ENCODE results near the gene CD37.
A peak's percentile ranks its signal among the peaks of the same experiment; 100 is the strongest.
"Not testable (repeated sequence)": the region's sequence is repeated elsewhere in the genome, so short reads cannot be mapped to it uniquely, and the experiment has no call there.

CD37 gene, protein sequence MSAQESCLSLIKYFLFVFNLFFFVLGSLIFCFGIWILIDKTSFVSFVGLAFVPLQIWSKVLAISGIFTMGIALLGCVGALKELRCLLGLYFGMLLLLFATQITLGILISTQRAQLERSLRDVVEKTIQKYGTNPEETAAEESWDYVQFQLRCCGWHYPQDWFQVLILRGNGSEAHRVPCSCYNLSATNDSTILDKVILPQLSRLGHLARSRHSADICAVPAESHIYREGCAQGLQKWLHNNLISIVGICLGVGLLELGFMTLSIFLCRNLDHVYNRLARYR

DNA sequence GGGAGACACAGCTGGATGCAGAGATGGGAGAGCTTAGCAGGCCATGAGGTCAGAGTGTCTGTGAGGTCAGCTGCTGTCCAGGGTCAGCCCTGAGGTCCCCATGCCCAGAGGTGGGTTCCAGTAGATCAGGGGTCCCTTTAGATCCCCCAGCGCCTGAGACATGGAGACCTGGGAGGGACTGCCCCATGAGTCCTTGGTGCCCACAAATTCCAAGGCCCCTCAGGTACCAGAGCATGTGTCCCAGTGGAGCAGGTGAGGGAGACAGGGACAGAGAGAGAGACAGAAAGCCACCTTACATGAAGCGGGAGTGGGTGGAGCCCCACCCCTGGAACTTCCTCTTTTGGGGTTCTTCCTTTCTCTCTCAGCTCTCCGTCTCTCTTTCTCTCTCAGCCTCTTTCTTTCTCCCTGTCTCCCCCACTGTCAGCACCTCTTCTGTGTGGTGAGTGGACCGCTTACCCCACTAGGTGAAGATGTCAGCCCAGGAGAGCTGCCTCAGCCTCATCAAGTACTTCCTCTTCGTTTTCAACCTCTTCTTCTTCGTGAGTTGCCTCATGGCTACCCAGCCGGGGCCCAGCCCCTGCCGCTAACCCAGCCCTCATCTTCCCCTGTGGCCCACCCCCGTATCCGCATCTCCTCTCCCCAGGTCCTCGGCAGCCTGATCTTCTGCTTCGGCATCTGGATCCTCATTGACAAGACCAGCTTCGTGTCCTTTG is at the start of gene CD37:
TSS of gene CD37 (plus strand) at position 336 of the 713 bp plus-strand sequence. CDS start at position 471, 135 bp downstream.
- peak in 2 of 10 donors; percentile 55 to 59 for DNase-seq
- intact Hi-C loops (cut with DNase I): no loop called here

DNA sequence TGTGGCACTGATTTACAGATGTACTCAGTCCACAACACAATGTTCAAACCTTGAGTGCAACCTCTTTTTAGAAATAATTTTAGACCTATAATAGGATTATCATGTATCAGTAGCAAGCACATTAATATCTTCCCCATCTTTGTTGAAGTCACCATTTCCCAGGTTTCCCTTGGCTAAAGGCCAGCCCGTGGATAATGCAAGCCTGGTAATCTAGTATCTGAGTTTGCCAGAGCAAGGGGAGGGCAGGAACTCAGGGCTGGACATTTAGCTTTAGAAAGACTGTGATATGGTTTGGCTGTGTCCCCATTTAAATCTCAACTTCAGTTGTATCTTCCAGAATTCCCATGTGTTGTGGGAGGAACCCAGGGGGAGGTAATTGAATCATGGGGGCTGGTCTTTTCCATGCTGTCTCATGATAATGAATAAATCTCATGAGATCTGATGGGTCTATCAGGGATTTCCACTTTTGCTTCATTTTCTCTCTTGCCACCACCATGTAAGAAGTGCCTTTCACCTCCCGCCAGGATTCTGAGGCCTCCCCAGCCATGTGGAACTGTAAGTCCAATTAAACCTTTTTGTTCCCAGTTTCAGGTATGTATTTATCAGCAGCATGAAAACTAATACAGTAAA is 48.0 kb upstream of the CD37 start:
- intact Hi-C loops (cut with DNase I): no loop called here
- no peak for DNase-seq

DNA sequence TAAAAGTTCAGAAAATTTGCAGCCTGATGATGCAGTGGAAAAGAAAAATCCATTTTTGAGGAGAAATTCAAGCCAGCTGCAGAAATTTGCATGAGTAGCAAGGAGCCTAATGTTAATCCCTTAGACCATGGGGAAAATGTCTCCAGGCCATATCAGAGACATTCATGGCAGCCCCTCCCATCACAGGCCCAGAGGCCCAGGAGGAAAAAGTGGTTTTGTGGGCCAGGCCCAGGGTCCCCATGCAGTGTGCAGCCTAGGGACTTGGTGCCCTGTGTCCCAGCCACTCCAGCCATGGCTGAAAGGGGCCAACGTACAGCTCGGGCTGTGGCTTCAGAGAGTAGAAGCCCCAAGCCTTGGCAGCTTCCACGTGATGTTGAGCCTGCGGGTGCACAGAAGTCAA is 47.0 kb upstream of the CD37 start:
- DNase-seq; intact Hi-C loops (cut with DNase I): not testable (repeated sequence)

DNA sequence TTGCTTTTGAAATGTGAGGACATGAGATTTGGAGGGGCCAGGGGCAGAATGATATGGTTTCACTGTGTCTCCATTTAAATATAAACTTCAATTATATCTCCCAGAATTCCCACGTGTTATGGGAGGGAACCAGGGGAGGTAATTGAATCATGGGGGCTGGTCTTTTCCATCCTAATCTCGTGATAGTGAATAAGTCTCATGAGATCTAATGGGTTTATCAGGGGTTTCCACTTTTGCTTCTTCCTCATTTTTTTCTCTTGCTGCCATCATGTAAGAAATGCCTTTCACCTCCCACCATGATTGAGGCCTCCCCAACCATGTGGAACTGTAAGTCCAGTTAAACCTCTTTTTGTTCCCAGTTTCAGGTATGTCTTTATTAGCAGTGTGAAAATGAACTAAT is 45.9 kb upstream of the CD37 start:
- intact Hi-C loops (cut with DNase I); DNase-seq: not testable (repeated sequence)

DNA sequence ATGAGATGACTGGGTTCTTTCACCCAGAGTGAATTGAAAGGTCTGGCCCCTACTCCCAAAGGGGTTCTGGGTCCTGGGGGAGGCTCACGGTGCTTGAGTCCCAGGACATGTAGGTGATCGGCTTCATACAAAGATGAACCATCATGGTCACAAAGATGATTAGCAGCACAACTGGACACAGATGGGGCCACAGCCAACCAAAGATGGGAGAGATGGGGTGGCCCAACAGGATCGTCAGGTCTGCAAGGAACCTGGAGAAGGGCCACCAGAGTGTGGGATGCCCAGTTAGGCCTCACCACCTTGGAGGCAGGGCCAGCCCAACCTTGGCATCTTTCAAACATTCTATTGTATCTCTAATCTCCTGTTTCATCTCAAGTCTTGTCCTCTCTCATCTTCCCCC is 44.7 kb upstream of the CD37 start:
- DNase-seq: no peak
- intact Hi-C loops (cut with DNase I): no loop called here

DNA sequence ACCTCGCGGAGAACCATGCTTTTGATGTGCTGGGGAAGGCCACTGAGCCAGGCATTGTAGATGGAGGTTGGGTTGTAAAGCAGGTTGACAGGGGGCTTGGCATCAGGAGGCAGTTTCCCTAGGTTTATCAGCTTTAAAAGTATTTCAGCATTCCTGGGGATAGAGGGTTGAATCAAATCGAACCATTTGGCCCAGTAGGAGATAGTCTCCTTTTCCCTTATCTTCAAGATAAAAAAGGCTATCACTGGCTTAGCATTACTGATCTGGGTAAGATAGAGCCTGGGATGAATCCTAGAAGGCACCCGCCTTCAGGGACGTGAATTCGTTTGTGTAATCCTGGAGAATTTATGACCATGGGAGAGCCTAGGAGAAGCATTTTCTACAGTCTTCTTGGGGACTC is 40.8 kb upstream of the CD37 start:
- intact Hi-C loops (cut with DNase I): no loop called here
- DNase-seq: no peak

DNA sequence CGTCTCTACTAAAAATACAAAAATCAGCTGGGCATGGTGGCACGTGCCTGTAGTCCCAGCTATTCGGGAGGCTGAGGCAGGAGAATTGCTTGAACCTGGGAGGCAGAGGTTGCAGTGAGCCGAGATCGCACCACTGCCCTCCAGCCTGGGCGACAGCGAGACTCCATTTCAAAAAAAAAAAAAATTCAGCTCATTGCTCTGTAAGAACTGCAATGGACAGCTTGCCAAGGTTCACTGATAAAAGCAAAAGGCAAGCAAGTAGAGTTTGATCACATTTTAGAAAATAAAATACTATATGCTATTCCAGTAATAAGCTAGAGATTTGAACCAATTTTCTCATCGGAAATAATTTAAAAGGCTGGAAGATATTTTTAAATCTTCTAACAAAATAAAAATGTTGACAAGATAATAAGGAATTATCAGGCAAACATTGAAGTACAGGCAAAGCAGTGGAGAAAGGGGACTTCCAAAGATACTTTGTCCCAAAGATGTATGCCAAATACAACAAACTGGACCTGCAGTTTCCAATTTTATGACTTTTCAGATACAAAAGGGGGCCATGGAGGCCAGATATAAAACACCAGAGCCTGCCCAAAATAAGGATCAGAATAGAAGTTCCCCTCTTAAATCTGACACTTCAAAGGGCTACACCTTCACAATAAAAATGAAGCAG is 39.9 kb upstream of the CD37 start:
- no peak for DNase-seq
- intact Hi-C loops (cut with DNase I): no loop called here

DNA sequence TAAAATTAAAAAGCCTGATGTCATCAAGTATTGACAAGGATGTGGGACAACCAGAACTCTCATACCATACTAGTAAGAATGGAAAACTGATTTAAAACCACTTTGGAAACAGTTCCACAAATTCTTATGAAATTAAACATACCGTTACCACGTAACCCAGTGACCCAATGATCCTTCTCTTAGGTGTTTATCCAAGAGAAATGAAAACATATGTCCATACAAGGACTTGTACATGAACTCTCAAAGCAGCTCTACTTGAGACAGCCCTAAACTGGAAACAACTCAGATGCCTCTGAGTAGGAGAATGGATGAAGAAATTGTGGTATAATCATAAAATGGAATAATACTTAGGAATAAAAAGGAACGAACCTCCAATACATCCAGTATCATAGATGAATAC is 37.8 kb upstream of the CD37 start:
- intact Hi-C loops (cut with DNase I): no loop called here

DNA sequence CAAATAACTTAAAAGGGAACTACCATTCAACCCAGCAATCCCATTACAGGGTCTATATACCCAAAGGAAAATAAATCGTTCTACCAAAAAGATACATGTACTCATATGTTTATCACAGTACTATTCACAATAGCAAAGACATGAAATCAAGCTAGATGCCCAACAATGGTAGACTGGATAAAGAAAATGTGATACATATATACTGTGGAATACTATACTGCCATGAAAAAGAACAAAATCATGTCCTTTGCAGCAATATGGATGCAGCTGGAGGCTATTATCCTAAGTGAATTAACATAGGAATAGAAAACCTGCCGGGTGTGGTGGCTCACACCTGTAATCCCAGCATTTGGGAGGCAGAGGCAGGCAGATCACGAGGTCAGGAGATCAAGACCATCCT is 36.6 kb upstream of the CD37 start:
- DNase-seq; intact Hi-C loops (cut with DNase I): not testable (repeated sequence)

More for the DNA sequence above, 37.8 kb upstream of the CD37 start:
- DNase-seq: no peak

DNA sequence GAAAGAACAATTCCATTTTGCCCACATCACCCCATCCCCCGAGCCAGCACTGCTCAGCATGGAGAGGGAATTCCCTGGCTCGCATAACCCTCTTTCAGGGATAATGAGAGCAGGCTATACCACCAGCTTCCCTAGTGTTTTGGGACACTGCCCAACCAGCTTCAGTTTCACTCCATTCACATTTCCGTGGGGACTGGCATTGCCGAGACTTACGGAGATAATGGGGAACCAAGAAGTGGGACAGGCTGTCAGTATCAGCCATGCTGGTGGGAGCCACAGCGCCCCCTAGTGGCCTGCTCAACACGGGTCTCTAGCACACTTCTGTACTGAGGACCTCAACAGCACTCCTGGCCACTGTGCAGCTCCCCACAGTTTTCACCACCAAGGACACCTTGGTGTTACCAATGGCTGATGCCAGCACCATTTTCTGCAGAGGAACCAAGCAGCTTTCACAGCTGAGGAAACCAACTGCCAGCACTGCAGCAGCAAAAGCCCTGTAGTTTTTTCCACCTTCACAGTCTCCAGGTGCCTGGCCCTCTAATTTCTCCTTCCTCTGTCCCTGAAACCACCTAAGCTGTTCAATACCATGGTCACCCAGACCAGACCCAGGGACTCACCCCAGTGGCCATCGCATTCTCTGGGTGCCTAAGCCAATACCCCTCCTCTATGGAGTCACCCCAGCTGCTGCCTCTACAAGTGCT is 33.9 kb upstream of the CD37 start:
- intact Hi-C loops (cut with DNase I): loop anchor here (10.0 kb wide), 1 partner anchor 77 kb away; no protein-coding TSS in a partner anchor
- peak in 9 of 10 donors; percentile 55 to 94 (median 64) for DNase-seq

DNA sequence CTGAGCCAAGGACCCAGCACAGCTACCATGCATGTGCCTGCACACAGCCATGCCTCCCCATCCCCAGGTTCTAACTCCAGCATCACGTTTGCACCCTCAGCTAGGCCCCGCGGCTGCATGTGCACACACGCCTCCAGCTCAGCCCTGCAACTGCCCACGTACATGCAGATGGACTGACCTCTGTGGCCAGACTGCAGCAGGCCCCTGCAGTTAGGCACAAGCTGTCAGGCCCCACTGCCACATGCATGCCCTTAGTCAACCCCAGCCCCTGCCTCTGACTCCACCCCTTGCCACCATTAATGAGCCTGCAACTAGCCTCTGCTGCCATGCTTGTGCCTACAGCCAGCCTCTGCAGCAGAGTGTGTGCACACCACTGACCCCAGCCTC is 33.3 kb upstream of the CD37 start:
- peak in 2 of 10 donors; percentile 18 to 65 for DNase-seq
- intact Hi-C loops (cut with DNase I): loop anchor here (10.0 kb wide), 1 partner anchor 77 kb away; no protein-coding TSS in a partner anchor

DNA sequence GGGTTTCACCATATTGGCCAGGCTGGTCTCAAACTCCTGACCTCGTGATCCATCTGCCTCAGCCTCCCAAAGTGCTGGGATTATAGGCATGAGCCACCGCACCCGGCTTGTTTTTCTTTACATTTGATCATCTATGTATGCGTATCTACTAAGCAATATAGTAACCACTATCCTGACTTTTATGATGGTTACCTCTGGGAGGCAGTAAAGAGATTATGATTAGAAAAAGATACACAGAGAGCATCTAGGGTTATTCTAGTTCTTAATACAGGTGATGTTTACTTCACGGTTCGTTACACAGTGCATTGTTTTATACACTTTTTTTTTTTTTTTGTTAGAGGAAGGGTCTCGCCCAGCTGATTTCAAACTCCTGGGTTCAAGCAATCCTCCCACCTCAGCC is 28.5 kb upstream of the CD37 start:
- DNase-seq: not testable (repeated sequence)
- intact Hi-C loops (cut with DNase I): loop anchor here (10.0 kb wide), 1 partner anchor 82 kb away; no protein-coding TSS in a partner anchor

DNA sequence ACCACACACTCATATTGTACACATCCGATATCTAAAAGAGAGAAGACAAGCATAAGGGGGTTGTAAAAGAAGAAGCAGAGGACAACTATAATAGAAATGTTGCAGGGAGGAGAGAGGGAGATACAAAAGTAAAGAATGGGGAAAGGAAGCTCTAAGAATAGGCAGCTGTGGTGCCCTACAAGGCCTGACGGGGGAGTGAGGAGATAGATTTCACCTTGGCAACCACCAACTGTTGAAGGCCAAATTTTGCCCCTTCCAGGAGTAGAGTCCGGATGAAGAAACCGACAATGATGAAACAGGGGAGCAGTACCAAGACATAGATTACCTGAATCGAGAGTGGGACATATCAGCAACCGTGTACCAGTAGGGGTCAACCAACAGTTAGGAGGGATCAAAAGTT is 26.1 kb upstream of the CD37 start:
- intact Hi-C loops (cut with DNase I): loop anchor here (10.0 kb wide), 1 partner anchor 84 kb away; no protein-coding TSS in a partner anchor
- DNase-seq: no peak

DNA sequence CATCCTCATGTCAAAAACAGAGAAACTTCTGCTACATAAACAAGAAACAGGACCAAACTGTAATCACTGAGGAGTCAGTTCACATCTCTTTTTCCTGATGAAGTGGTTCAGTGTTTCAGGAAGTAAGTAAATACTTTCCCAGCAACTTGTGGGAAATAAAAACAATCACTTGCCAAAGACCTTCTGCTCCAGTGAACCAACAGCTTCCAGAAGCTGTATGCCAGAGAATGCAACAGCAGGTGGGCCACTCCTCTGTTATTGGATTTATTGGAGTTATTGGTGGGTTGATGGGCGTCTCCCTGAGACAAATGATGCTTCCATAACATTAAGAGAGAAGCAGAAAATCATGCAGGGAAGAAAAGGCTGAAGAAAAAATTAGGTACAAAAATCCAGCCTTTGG is 20.1 kb upstream of the CD37 start:
- intact Hi-C loops (cut with DNase I): no loop called here
- no peak for DNase-seq

DNA sequence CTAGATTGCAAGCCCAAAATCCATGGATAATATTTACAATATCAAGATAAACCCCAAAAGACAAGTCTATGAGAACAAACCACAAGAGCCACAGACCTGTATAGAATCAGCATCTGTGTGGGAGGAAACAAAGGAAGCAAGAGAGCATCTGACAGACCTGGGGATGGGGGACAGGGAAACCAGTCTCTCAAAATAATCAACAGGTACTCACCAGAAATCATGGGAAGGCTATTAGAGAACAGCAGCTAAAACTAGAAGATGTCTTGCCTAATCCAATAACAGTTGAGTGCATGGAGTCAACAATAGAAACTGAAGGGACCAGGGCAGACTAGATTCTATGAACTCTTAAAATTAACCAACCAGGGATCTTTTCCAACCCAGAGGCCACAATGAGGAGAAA is 18.9 kb upstream of the CD37 start:
- no peak for DNase-seq
- intact Hi-C loops (cut with DNase I): no loop called here

DNA sequence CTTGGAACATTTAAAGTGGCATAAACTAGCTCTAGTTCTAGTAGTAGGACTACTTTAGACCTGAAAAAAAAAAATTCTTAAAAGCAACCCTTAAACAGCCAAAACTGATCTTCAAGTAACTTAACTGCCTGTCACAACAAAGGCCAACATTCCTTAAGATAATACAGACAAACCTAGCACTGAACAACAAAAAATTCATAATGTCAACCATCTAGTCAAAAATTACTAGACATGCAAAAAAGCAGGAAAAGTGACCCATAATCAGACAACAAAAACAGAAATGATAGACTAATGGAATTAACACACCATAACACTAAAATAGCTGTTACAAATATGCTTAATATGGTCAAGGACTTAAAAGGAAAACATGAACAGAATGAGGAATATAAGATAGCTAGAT is 16.9 kb upstream of the CD37 start:
- no peak for DNase-seq
- intact Hi-C loops (cut with DNase I): no loop called here

DNA sequence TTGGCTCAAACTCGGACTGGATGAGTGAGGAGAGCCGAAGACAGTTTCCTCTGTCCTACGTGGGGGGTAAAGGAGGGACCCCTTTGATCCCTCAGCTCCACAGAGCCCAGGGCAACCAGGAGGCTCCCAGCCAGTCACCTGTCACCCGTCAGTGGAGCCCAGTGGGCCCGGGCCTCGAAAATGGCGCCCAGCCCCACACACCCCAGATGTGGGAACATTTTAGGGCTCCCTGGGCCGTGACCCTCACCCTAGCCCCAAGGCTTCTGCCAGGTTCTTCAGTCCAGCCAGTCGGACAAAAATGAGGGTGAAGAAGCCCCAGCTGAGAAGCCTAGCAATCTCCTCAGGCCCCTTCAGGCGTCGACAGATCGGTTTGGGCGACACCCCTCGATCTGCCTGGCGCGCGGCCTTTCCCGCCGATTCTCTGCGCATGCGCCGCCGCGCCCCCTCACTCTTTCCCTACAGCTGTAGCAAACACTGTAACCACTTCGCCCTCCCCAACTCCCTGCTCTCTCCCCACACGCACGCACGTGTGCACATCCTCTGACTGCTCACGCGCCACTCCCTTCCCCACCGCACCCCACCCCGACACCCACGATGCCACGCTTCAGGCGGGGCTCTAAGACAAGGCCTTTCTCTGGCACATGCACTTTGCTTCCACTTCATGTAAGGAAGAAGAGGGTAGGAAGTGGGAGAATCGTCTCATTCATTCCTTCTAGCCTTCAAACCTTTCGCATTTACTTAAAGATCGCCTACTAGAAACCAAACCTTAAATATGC is 10.2 kb upstream of the CD37 start, which contains the start of gene SLC6A16:
TSS of gene SLC6A16 (minus strand) at position 391 of the 776 bp plus-strand sequence. CDS start 13,844 bp downstream, outside the sequence.
- peak in 1 of 10 donors; percentile 39 for DNase-seq
- intact Hi-C loops (cut with DNase I): no loop called here

DNA sequence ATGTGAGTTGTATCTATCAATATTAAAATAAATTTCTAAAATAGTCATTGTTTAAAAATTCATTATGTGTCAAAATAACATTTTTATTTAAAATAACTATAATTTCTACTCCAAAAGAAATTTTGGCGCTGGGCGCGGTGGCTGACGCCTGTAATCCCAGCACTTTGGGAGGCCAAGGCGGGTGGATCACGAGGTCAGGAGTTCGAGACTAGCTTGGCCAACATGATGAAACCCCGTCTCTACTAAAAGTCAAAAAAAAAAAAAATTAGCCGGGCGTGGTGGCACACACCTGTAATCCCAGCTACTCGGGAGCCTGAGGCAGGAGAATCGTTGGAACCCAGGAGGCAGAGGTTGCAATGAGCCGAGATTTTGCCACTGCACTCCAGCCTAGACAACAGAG is 9.4 kb upstream of the CD37 start:
- peak in 1 of 10 donors; percentile 47 for DNase-seq
- intact Hi-C loops (cut with DNase I): not testable (repeated sequence)

DNA sequence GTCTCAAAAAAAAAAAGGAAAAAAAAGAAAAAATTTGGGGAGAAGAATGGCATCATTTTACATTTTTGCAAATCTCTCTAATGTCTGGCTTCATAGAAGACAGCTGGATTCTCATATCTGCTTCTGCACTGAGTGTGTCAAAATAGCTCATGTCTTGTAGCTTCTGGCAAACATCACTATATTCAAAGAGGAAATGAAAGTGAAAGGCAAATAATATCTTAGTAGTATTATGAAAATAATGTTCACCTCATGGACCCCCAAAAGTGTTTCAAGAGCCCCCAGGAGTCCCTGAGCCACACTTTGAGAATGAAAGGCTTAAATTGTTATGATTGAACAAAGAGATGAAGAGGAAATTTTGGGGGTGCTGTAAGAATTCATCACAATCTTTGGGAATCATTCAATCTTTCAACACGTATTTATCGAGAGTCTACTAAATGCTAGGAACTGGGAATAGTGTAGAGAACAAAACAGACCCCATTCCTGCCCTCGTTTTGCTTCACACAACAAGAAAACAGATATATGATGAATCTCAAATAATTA is 9.0 kb upstream of the CD37 start:
- DNase-seq: no peak
- intact Hi-C loops (cut with DNase I): no loop called here

Data from posterior cingulate gyrus (tissue), 11 donors.